Keratinocyte (primary cell): ENCODE measurements around the gene POLH. TPM values are rescaled to one million over a fixed set of nuclear protein-coding genes. Genes with fewer than 3 reads are reported as not detected.

Experiments used
- DNase-seq: peaks from one replicate; pipeline ENCODE4 v3.0.0-alpha.2; 2011; ENCODE audit warnings: low read depth, missing footprints, low spot score
- FAIRE-seq: peaks from 2 replicates; lab custom pipeline; 2011; peaks lifted over from hg19 to GRCh38; lab: Jason Lieb, UNC
- H2AFZ ChIP-seq: 2 replicates; pipeline ENCODE4 v1.6.0; 2012; ENCODE audit warnings: low read length, control low read depth, inconsistent platforms; ENCODE audit not compliant: control insufficient read depth
- H3K27ac ChIP-seq: 2 replicates; pipeline ENCODE4 v1.5.1; 2011; ENCODE audit warnings: low read length; ENCODE audit not compliant: control insufficient read depth, insufficient read depth
- H3K27me3 ChIP-seq: 3 replicates; pipeline ENCODE4 v1.6.0; 2011; ENCODE audit warnings: low read length; ENCODE audit not compliant: control insufficient read depth, insufficient read depth; ENCODE audit errors: extremely low read depth
- H3K36me3 ChIP-seq, 2 experiments: 2 replicates in 1 of 2; 3 replicates in 1 of 2; pipeline ENCODE4 v1.5.1; 2011; ENCODE audit warnings: low read length in 2 of 2, mild to moderate bottlenecking in 1 of 2; ENCODE audit not compliant: control insufficient read depth in 2 of 2, insufficient read depth in 2 of 2; ENCODE audit errors: extremely low read depth in 1 of 2
- H3K4me1 ChIP-seq: 3 replicates; pipeline ENCODE4 v1.5.1; 2011; ENCODE audit warnings: low read length; ENCODE audit not compliant: control insufficient read depth, insufficient read depth; ENCODE audit errors: extremely low read depth
- H3K4me2 ChIP-seq: 3 replicates; pipeline ENCODE4 v1.6.0; 2011; ENCODE audit warnings: low read depth, low read length; ENCODE audit not compliant: control insufficient read depth, insufficient read depth; ENCODE audit errors: extremely low read depth
- H3K4me3 ChIP-seq, 3 experiments: fragments of 200-600 bp in 1 of 3; sonication (generic) in 1 of 3; 2 replicates in 2 of 3; 3 replicates in 1 of 3; pipeline ENCODE4 v1.5.1; 2011 to 2016; ENCODE audit warnings: low read length in 3 of 3, mild to moderate bottlenecking in 3 of 3, control low read depth in 2 of 3, inconsistent platforms in 1 of 3, low read depth in 1 of 3, mixed read lengths in 1 of 3, mixed run types in 1 of 3, moderate library complexity in 1 of 3; ENCODE audit not compliant: control insufficient read depth in 2 of 3, insufficient read depth in 2 of 3; ENCODE audit errors: extremely low read depth in 1 of 3
- H3K79me2 ChIP-seq: 2 replicates; pipeline ENCODE4 v1.6.0; 2012; ENCODE audit warnings: low read length; ENCODE audit not compliant: control insufficient read depth, insufficient read depth
- H3K9ac ChIP-seq: 3 replicates; pipeline ENCODE4 v1.6.0; 2011; ENCODE audit warnings: low read length; ENCODE audit not compliant: control insufficient read depth, insufficient read depth; ENCODE audit errors: extremely low read depth
- H3K9me1 ChIP-seq: 3 replicates; pipeline ENCODE4 v1.6.0; 2011; ENCODE audit warnings: low read length; ENCODE audit not compliant: control insufficient read depth, insufficient read depth; ENCODE audit errors: extremely low read depth
- H3K9me3 ChIP-seq: 2 replicates; pipeline ENCODE4 v1.5.1; 2012; ENCODE audit warnings: low read depth, low read length; ENCODE audit not compliant: control insufficient read depth
- H4K20me1 ChIP-seq: 3 replicates; pipeline ENCODE4 v1.6.0; 2011; ENCODE audit warnings: low read length; ENCODE audit not compliant: control insufficient read depth, insufficient read depth; ENCODE audit errors: extremely low read depth
- EZH2 ChIP-seq: IDR thresholded peaks from one replicate; pipeline ENCODE4 v1.6.1; 2012; ENCODE audit warnings: inconsistent platforms, mild to moderate bottlenecking, low read length, moderate library complexity
- dilution Hi-C: fragments of 300-500 bp; cut with MboI; formaldehyde crosslinking; loops from one replicate; pipeline ENCODE4 v1.7.0; 2020; ENCODE audit warnings: low sequenced_read_pairs; ENCODE audit not compliant: extremely low pct_ligation_motif_present
- polyA plus RNA-seq, 5 experiments: library from polyadenylated mRNA; depleted of rRNA in 3 of 5; stranded (reverse) in 3 of 5; stranded (forward) in 1 of 5; unstranded in 1 of 5; fragments of >200 nt; gene quantifications; 1 replicate in 1 of 5; 2 replicates in 3 of 5; 3 replicates in 1 of 5; pipeline versions ENCODE4 v1.2.1 to v1.2.3, GENCODE V29; 2011 to 2012; ENCODE audit warnings: missing spikeins in 2 of 5, low read depth in 1 of 5, low replicate concordance in 1 of 5
- TF ChIP-seq, protein P1 (sequence below), 3 experiments: IDR thresholded peaks in 1 of 3; conservative IDR thresholded peaks in 1 of 3; optimal IDR thresholded peaks in 1 of 3; 2 replicates in 2 of 3; 3 replicates in 1 of 3; pipeline versions ENCODE3 to v1.5.1; 2011; ENCODE audit warnings: low read length in 3 of 3, mild to moderate bottlenecking in 3 of 3, moderate library complexity in 2 of 3, control low read depth in 1 of 3, inconsistent platforms in 1 of 3; ENCODE audit not compliant: insufficient read depth in 2 of 3; ENCODE audit errors: extremely low read depth in 1 of 3

POLH gene
- polyA plus RNA-seq, 1 donor (not counting 4 experiments of a cell fraction or from before 2014, with no cell fraction given) = 29.9 TPM

DNA sequence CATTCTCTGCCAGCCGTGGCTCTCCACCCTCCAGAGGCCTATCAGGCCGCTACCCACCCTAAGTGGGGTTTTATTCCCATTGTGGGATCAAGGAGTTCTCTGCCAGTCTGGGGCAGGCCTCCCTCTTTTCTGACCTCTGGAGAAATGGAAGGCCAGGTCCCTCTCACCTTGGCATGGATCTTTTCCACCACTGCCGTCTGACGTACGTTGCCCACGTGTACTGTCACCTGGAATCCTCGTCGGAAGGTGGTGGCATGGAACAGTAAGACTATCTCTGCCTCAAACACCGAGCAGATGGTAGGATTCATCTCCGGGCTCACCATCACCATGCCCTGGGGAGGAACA is 45.8 kb downstream of the POLH start:
- DNase-seq (no peak), FAIRE-seq (no peak)
- H3K9me1 ChIP-seq = no peaks in the 10 kb centered on the region
- H3K4me3 ChIP-seq = no peak overlapping the region
- TF ChIP-seq, protein P1, sequence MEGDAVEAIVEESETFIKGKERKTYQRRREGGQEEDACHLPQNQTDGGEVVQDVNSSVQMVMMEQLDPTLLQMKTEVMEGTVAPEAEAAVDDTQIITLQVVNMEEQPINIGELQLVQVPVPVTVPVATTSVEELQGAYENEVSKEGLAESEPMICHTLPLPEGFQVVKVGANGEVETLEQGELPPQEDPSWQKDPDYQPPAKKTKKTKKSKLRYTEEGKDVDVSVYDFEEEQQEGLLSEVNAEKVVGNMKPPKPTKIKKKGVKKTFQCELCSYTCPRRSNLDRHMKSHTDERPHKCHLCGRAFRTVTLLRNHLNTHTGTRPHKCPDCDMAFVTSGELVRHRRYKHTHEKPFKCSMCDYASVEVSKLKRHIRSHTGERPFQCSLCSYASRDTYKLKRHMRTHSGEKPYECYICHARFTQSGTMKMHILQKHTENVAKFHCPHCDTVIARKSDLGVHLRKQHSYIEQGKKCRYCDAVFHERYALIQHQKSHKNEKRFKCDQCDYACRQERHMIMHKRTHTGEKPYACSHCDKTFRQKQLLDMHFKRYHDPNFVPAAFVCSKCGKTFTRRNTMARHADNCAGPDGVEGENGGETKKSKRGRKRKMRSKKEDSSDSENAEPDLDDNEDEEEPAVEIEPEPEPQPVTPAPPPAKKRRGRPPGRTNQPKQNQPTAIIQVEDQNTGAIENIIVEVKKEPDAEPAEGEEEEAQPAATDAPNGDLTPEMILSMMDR (optimal IDR thresholded peaks at IDR 0.05 in 1 of 3, IDR thresholded peaks at IDR 0.05 in 1 of 3, conservative IDR thresholded peaks at IDR 0.05 in 1 of 3; ENCODE audit: extremely low read depth in 1 of 3, insufficient read depth in 2 of 3, low read length in 3 of 3) = no peak
- no peak overlapping the region for H3K9ac ChIP-seq
- H3K27me3 ChIP-seq = no peaks in the 10 kb centered on the region
- no peaks in the 10 kb centered on the region for H3K9me3 ChIP-seq
- dilution Hi-C loops = no loop called here
- no peak overlapping the region for H2AFZ ChIP-seq
- H3K79me2 ChIP-seq = peaks cover 4% of the 10 kb centered on the region
- H3K4me2 ChIP-seq = no peak overlapping the region
- peaks cover 2% of the 10 kb centered on the region for H4K20me1 ChIP-seq
- no peak overlapping the region for H3K27ac ChIP-seq
- peaks cover 44 to 51% of the 10 kb centered on the region in 2 experiments for H3K36me3 ChIP-seq
- H3K4me1 ChIP-seq = peaks cover under 1% of the 10 kb centered on the region

DNA sequence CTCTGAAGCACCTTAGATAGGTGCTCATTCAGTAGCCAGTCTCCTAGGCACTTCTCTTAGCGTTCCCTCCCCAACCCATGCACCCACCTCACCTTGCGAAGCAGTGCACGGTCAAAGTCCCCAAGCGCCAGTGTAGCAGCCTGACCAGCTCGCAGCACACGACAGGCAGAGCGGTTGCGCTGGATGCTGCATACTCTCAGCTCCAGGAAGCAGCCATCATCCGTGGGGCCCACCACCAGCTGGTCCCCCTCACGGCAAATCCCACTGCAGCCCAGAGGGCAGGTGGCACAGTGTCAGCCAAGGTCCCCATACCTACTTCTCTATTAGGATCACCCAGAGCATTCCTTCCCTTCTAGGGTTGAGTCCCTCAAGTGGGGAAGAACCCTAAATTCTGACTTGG is 46.6 kb downstream of the POLH start:
- peaks cover 48 to 51% of the 10 kb centered on the region in 2 experiments for H3K36me3 ChIP-seq
- H3K27me3 ChIP-seq = no peaks in the 10 kb centered on the region
- peaks cover 2% of the 10 kb centered on the region for H4K20me1 ChIP-seq
- no peak overlapping the region for H2AFZ ChIP-seq
- no peak for DNase-seq
- H3K4me1 ChIP-seq = peaks cover 8% of the 10 kb centered on the region
- H3K9ac ChIP-seq = no peak overlapping the region
- H3K9me1 ChIP-seq = no peaks in the 10 kb centered on the region
- no peaks in the 10 kb centered on the region for H3K9me3 ChIP-seq
- H3K4me2 ChIP-seq = no peak overlapping the region
- no peak overlapping the region for H3K27ac ChIP-seq
- no peak overlapping the region for H3K4me3 ChIP-seq
- no peak for FAIRE-seq
- TF ChIP-seq, protein P1 (optimal IDR thresholded peaks at IDR 0.05 in 1 of 3, IDR thresholded peaks at IDR 0.05 in 1 of 3, conservative IDR thresholded peaks at IDR 0.05 in 1 of 3; ENCODE audit: extremely low read depth in 1 of 3, insufficient read depth in 2 of 3, low read length in 3 of 3) = no peak
- no peak for TF ChIP-seq EZH2
- dilution Hi-C loops = no loop called here
- peaks cover 10% of the 10 kb centered on the region for H3K79me2 ChIP-seq
